Ishikawa (cell line): ENCODE measurements around the gene MARCHF10.

ENCODE experiments used
- CEBPB ChIP-seq: IDR thresholded peaks from 2 replicates; pipeline ENCODE4 v1.6.1; 2012
- CREB1 ChIP-seq: IDR thresholded peaks from 2 replicates; pipeline ENCODE4 v1.6.1; 2012; ENCODE audit warnings: low read depth
- EGR1 ChIP-seq: IDR thresholded peaks from 2 replicates; pipeline ENCODE4 v1.6.1; 2012
- EP300 ChIP-seq: IDR thresholded peaks from 2 replicates; pipeline ENCODE4 v1.6.1; 2012; ENCODE audit warnings: borderline replicate concordance
- FOXM1 ChIP-seq: IDR thresholded peaks from 2 replicates; pipeline ENCODE4 v1.6.1; 2012; ENCODE audit warnings: low read depth, borderline replicate concordance
- NFIC ChIP-seq: IDR thresholded peaks from 2 replicates; pipeline ENCODE4 v1.6.1; 2012
- RAD21 ChIP-seq: IDR thresholded peaks from 2 replicates; pipeline ENCODE4 v1.6.1; 2012; ENCODE audit warnings: low read depth
- TAF1 ChIP-seq: IDR thresholded peaks from 2 replicates; pipeline ENCODE4 v1.6.1; 2012; ENCODE audit warnings: low read depth, mild to moderate bottlenecking
- TCF12 ChIP-seq: IDR thresholded peaks from 2 replicates; pipeline ENCODE4 v1.6.1; 2012; ENCODE audit warnings: low read depth
- TEAD4 ChIP-seq: IDR thresholded peaks from 2 replicates; pipeline ENCODE4 v1.6.1; 2012
- USF1 ChIP-seq: IDR thresholded peaks from 2 replicates; pipeline ENCODE4 v1.6.1; 2012
- YY1 ChIP-seq: IDR thresholded peaks from 2 replicates; pipeline ENCODE4 v1.6.1; 2012; ENCODE audit warnings: low read depth
- ZBTB7A ChIP-seq: IDR thresholded peaks from 2 replicates; pipeline ENCODE4 v1.6.1; 2012; ENCODE audit warnings: low read depth
- TF ChIP-seq, protein P1 (sequence below): IDR thresholded peaks from 2 replicates; pipeline ENCODE4 v1.6.1; 2012; ENCODE audit warnings: low read depth, mild to moderate bottlenecking
- TF ChIP-seq, protein P2 (sequence below): IDR thresholded peaks from 2 replicates; pipeline ENCODE4 v1.6.1; 2012

The MARCHF10 gene

GRCh38 chr17:62804025-62804424 is 4.1 kb downstream of the MARCHF10 start:
- TF ChIP-seq USF1 (no peak), FOXM1 (no peak), EP300 (no peak), ZBTB7A (no peak), NFIC (no peak), RAD21 (no peak), CEBPB (no peak), TAF1 (no peak), YY1 (no peak), CREB1 (no peak), TCF12 (no peak), TEAD4 (no peak), EGR1 (no peak)
- TF ChIP-seq, protein P1, sequence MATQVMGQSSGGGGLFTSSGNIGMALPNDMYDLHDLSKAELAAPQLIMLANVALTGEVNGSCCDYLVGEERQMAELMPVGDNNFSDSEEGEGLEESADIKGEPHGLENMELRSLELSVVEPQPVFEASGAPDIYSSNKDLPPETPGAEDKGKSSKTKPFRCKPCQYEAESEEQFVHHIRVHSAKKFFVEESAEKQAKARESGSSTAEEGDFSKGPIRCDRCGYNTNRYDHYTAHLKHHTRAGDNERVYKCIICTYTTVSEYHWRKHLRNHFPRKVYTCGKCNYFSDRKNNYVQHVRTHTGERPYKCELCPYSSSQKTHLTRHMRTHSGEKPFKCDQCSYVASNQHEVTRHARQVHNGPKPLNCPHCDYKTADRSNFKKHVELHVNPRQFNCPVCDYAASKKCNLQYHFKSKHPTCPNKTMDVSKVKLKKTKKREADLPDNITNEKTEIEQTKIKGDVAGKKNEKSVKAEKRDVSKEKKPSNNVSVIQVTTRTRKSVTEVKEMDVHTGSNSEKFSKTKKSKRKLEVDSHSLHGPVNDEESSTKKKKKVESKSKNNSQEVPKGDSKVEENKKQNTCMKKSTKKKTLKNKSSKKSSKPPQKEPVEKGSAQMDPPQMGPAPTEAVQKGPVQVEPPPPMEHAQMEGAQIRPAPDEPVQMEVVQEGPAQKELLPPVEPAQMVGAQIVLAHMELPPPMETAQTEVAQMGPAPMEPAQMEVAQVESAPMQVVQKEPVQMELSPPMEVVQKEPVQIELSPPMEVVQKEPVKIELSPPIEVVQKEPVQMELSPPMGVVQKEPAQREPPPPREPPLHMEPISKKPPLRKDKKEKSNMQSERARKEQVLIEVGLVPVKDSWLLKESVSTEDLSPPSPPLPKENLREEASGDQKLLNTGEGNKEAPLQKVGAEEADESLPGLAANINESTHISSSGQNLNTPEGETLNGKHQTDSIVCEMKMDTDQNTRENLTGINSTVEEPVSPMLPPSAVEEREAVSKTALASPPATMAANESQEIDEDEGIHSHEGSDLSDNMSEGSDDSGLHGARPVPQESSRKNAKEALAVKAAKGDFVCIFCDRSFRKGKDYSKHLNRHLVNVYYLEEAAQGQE, result no peak
- TF ChIP-seq, protein P2, sequence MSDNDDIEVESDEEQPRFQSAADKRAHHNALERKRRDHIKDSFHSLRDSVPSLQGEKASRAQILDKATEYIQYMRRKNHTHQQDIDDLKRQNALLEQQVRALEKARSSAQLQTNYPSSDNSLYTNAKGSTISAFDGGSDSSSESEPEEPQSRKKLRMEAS, result no peak

DNA sequence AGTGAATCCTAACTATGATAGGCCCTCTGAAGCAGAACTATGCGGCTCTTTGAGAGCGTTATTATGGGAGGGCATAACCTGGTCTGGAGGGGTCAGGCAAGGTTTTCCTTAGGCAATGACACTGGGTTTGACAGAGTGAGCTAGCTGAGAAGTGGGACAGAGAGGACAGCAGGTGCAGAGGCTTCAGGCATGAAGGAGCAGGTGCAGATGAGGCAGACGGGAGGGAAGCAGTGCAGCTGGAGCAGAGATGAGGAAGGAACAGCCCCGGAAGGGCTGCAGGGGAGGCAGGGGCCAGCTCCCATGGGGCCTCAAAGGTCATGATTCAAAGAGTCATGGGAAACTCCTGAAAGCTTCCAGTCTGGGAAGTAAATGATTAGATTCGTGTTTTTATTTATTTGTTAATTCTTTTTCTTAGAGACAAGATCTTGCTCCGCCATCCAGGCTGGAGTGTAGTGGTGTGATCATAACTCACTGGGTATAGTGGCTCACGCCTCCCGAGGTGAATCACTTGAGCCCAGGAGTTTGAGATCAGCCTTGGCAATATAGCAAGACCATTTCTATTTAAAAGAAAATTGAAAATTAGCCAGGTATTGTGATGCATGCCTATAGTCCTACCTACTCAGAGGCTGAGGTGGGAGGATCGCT is 5.4 kb downstream of the MARCHF10 start:
- no peak for TF ChIP-seq RAD21
- TF ChIP-seq NFIC, result no peak
- TF ChIP-seq FOXM1, result no peak
- TF ChIP-seq, protein P2, result no peak
- TF ChIP-seq TEAD4, result no peak
- TF ChIP-seq ZBTB7A, result no peak
- TF ChIP-seq EGR1, result no peak
- no peak for TF ChIP-seq TCF12
- TF ChIP-seq CREB1, result no peak
- no peak for TF ChIP-seq EP300
- no peak for TF ChIP-seq USF1
- TF ChIP-seq CEBPB, result no peak
- TF ChIP-seq, protein P1, result no peak
- TF ChIP-seq TAF1, result no peak
- no peak for TF ChIP-seq YY1

DNA sequence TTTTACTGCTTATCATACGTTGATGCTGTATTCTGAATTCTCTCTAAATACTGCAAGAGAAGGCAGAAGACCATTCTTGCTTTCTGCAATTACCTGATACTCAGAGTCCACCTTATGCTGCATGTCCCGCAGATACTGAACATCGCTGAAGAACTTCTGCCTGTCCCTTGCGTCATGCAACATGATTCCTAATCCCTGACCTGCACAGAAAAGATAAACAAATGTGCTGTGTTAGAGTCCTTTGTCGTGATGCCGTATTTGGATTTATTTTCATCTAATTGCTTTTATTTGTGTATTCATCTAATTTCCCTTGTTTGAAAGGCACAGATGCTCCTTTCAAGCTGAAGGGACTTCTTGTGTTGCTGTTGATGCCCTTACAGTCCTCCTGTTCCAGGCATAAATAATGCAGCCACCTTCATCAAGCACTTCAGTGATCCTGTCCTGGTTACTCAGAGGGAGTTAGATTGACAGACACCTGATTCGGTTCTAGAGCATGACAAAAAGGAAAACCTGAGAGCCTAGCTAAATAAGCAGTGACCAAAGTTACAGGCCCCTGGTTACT is 6.5 kb downstream of the MARCHF10 start:
- TF ChIP-seq, protein P1, result no peak
- no peak for TF ChIP-seq TCF12
- no peak for TF ChIP-seq YY1
- no peak for TF ChIP-seq CREB1
- TF ChIP-seq FOXM1, result no peak
- TF ChIP-seq NFIC, result no peak
- TF ChIP-seq EP300, result no peak
- TF ChIP-seq CEBPB, result no peak
- no peak for TF ChIP-seq TAF1
- no peak for TF ChIP-seq RAD21
- TF ChIP-seq ZBTB7A, result no peak

DNA sequence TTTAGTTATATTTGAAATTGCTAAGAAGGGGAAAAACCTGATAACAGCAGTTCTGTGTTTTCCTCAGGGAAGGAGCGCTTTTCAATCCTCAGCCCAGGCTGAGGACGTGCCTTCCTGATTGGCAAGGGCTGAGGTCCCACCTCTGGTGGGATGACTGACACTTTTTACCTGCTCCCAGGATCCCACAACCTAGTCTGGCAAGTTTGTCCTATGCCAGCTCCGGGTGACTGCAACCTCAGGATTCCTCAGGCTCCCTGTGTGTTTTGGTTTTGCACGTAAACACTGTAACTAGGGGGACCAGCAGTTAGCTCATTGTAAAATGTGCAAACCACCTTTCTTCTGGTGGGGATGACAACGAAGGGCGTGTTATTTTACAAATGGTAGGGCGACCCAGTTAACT is 7.5 kb downstream of the MARCHF10 start:
- no peak for TF ChIP-seq TAF1
- no peak for TF ChIP-seq USF1
- no peak for TF ChIP-seq NFIC
- TF ChIP-seq RAD21, result no peak
- no peak for TF ChIP-seq CEBPB
- TF ChIP-seq CREB1, result no peak
- TF ChIP-seq, protein P1, result no peak
- TF ChIP-seq, protein P2, result no peak
- no peak for TF ChIP-seq YY1
- TF ChIP-seq FOXM1, result no peak
- TF ChIP-seq EP300, result no peak
- no peak for TF ChIP-seq TCF12
- no peak for TF ChIP-seq ZBTB7A
